ENCODE results near the gene FAM47E. TPM values are rescaled to one million over a fixed set of nuclear protein-coding genes. Genes with fewer than 3 reads are reported as not detected.

FAM47E gene
- total and polyA plus RNA-seq, 7 donors: 1.2 to 4.6 (median 2.5) TPM

GRCh38 chr4:76233529-76233928, 18.0 kb upstream of the FAM47E start:
- intact Hi-C loops (cut with DNase I): no loop called here

DNA sequence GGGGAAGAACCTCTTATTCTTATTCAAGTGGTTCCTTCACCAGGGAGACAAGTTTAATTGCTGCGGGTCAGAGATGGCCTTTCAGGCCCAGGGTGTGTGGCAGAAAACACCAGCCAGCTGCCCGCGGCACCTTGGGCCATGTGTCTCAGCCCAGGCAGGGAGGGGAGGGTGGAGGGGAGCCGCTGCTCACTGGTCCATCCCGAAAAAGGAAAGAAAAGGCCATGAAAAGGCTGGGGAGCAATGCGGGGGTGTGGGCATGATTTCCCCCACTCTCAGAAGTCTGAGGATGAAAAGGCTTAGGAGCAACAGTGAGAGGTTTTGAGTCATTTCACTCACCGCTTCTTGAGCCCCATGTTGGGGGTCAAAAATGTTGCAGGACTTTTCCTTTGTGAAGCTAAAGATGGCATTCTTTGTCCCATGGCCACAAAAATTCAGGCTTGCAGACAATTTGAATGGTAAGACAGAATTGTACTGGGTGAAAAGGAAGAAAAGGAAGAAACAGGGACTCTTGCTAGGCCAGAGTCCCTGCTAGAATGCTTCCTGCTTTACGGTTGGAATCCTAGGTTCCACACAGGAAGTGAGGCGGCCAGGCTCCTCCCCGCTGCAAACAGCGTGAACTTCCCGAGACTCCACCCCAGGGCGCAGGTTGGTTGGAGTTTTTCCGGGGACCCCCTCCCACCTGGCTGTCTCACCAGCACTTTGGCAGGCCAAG, 17.4 kb upstream of the FAM47E start:
- Histone ChIP-seq H3K27ac (no peak overlapping the region), H3K9me3 (no peaks in the 10 kb centered on the region), H3K36me3 (ENCODE audit: insufficient read depth in 1 of 2, low read depth in 1 of 2) (no peaks in the 10 kb centered on the region), H3K4me3 (no peak overlapping the region), H3K4me1 (peaks cover 16% of the 10 kb centered on the region), H3K27me3 (ENCODE audit: insufficient read depth in 3 of 3, low read length in 2 of 3) (no peaks in the 10 kb centered on the region)
- WGBS, 3 donors: 67 to 91% (median 82%) methylated on average over 14 of the region's 14 CpGs
- DNase-seq: no peak
- ATAC-seq: no peak
- intact Hi-C loops (cut with DNase I): no loop called here
- no peak for TF ChIP-seq CTCF (IDR thresholded peaks at IDR 0.05)

More at GRCh38 chr4:76233529-76233928, 18.0 kb upstream of the FAM47E start:
- H3K4me3 ChIP-seq: no peak overlapping the region
- no peaks in the 10 kb centered on the region for H3K36me3 ChIP-seq (ENCODE audit: insufficient read depth in 1 of 2, low read depth in 1 of 2)
- DNase-seq: no peak
- no peak for TF ChIP-seq CTCF (IDR thresholded peaks at IDR 0.05)
- no peaks in the 10 kb centered on the region for H3K9me3 ChIP-seq
- WGBS, 3 donors: 43 to 63% (median 52%) methylated on average over 2 of the region's 2 CpGs
- no peak for ATAC-seq
- peaks cover 10% of the 10 kb centered on the region for H3K4me1 ChIP-seq
- H3K27ac ChIP-seq: no peak overlapping the region
- H3K27me3 ChIP-seq (ENCODE audit: insufficient read depth in 3 of 3, low read length in 2 of 3): no peaks in the 10 kb centered on the region

DNA sequence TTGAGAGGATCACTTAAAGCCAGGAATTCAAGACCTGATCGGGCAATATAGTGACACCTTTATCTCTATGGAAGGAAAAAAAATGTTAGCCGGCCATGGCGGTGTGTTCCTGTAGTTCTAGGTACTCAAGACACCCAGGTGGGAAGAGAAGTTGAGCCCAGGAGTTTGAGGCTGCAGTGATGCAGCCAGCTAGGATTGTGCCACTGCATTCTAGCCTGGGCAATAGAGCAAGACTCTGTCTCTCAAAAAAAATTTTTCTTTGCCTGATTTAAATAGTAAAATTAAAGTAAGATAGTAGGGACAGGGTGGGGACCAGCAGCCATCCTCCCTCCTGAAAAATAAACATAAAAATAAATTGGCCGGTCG, 16.9 kb upstream of the FAM47E start:
- Histone ChIP-seq H3K4me1 (peaks cover 16% of the 10 kb centered on the region), H3K4me3 (no peak overlapping the region), H3K27ac (no peak overlapping the region), H3K36me3 (ENCODE audit: insufficient read depth in 1 of 2, low read depth in 1 of 2) (no peaks in the 10 kb centered on the region), H3K9me3 (peaks cover 2% of the 10 kb centered on the region), H3K27me3 (ENCODE audit: insufficient read depth in 3 of 3, low read length in 2 of 3) (no peaks in the 10 kb centered on the region)
- 95 to 97% (median 96%) methylated on average over 5 of the region's 5 CpGs for WGBS, 3 donors
- intact Hi-C loops (cut with DNase I): loop anchor here in 1 of 2 donors (5.0 kb wide), 1 partner anchor 37 kb away; no protein-coding TSS in a partner anchor
- TF ChIP-seq CTCF (IDR thresholded peaks at IDR 0.05): no peak
- no peak for DNase-seq
- ATAC-seq: no peak

DNA sequence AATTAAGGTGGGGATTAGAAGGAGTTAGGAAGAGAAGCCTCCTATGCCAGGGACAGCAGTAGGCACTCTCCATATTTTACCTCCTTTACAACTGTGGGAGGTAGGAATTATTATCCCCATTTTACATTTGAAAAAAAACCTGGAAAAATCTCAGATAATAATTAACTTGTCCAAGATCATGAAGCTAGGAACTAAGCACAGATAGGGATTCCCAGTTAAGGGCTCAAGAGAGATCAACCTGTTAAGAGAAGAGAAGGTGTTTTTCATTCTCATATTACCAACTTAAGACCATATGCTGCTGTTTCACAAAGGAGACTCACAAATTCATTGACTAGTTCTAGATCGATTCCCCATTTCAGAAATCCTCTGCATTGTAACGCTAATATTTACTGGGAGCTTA, 16.1 kb upstream of the FAM47E start:
- Histone ChIP-seq H3K4me1 (peaks cover 16% of the 10 kb centered on the region), H3K36me3 (ENCODE audit: insufficient read depth in 1 of 2, low read depth in 1 of 2) (no peaks in the 10 kb centered on the region), H3K27ac (no peak overlapping the region), H3K27me3 (ENCODE audit: insufficient read depth in 3 of 3, low read length in 2 of 3) (no peaks in the 10 kb centered on the region), H3K9me3 (peaks cover 10% of the 10 kb centered on the region), H3K4me3 (no peak overlapping the region)
- 61 to 67% (median 63%) methylated on average over 2 of the region's 2 CpGs for whole genome bisulfite sequencing, 3 donors
- intact Hi-C loops (cut with DNase I): loop anchor here in 1 of 2 donors (5.0 kb wide), 1 partner anchor 38 kb away; no protein-coding TSS in a partner anchor
- TF ChIP-seq CTCF (IDR thresholded peaks at IDR 0.05): no peak
- DNase-seq (no peak), ATAC-seq (no peak)
